Stomach (tissue), 4 donors: ENCODE data around the gene BEST1.

ENCODE experiments used
- CTCF ChIP-seq, 7 experiments: fragments of 450-650 bp in 4 of 7; fragments of 200-600 bp in 3 of 7; sonication (generic) in 3 of 7; IDR thresholded peaks; one replicate each; pipeline ENCODE4 v1.5.1; 2016 to 2019; ENCODE audit warnings: antibody characterized with exemption in 7 of 7, control low read depth in 2 of 7, mild to moderate bottlenecking in 1 of 7
- POLR2A ChIP-seq, 4 donors: fragments of 450-650 bp; IDR thresholded peaks; one replicate each; pipeline ENCODE4 v1.6.1; 2016; ENCODE audit warnings: antibody characterized with exemption in 4 of 4, control low read depth in 2 of 4, mild to moderate bottlenecking in 1 of 4, moderate library complexity in 1 of 4
- POLR2AphosphoS5 ChIP-seq, 3 donors: sonication (generic); formaldehyde crosslinking; IDR thresholded peaks; one replicate each; pipeline ENCODE4 v1.6.1; 2016; ENCODE audit warnings: antibody characterized with exemption in 3 of 3

DNA sequence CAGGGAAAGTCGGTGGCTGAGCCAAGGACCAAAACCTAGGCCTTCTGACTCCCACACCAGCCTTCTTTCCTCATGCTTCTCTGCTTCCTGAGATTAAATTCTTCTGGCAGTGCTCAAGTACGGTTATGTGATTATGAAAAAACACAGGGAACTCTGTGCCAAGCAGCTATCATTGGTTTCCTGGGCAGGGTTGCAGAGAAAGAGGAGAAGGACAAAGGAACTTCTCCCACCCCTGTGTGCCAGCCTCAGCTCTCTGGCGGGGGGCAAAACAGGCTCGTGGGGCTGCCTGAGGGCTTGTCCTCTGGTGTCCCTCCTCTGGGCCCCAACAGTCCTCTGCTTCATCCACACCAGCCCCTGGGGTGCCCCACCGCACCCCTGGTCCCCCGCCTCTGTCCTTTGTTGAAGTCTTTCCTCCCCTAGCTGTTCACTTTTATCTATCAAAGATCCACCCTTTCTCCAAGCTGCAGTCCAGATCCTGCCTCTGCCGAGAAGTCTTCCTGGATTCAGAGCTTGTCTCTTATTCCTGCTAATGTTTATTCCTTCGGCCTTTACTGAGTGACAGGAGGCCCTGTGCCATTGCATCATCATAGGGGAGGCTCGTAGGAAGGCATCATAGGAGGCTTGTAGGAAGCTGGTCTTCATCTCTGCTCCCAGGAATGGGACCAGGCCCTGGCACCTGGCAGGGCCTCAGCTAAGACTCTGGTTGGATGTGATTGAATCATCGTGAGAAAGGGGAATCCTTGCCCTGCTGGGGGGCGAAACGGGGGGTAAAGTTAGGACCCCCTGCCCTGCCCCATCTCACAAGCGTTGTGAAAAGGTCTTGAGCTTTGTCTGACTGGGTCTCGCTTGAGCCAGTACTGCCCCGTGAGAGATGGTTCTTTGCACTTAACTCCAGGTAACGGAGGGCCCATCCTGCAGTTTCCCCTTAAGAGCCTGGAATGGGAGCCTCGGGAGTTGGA, 28.8 kb downstream of the BEST1 start:
- TF ChIP-seq POLR2AphosphoS5 (IDR thresholded peaks at IDR 0.05) (peak in 2 of 3 donors; percentile 40 to 54), CTCF (IDR thresholded peaks at IDR 0.05) (no peak), POLR2A (IDR thresholded peaks at IDR 0.05) (no peak)
